ENCODE results near the gene DOCK1. TPM values are rescaled to one million over a fixed set of nuclear protein-coding genes. Genes with fewer than 3 reads are reported as not detected.
"Not testable (repeated sequence)": the region's sequence is repeated elsewhere in the genome, so short reads cannot be mapped to it uniquely, and the experiment has no call there.

Gene DOCK1
- total RNA-seq, 1 donor from 2014 or later: 25.8 TPM

DNA sequence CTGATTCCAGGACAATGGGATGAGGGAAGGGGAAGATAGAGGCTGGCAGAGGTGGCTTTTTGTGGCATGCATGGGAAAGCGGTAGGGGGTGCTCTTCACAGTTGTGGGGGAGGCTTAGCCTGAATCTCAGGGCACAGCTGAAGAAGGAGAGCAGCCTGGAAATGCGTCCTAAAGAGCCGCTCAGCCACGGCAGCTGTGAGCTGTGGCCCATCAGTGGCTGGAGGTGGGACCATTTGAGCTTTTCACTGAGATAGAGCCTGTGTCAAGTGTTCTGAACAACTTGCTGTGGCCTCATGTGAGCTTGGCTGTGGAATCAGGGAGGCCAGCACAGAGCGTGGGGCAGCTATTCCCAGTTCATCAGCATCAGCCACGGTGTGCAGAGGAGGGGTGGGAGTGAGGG lies 391.5 kb downstream of the DOCK1 start:
- no peak overlapping the region for H3K4me3 ChIP-seq
- H3K36me3 ChIP-seq: peaks cover 0 to 3% of the 10 kb centered on the region in 2 donors
- H3K27me3 ChIP-seq: no peaks in the 10 kb centered on the region
- TF ChIP-seq, protein P1, sequence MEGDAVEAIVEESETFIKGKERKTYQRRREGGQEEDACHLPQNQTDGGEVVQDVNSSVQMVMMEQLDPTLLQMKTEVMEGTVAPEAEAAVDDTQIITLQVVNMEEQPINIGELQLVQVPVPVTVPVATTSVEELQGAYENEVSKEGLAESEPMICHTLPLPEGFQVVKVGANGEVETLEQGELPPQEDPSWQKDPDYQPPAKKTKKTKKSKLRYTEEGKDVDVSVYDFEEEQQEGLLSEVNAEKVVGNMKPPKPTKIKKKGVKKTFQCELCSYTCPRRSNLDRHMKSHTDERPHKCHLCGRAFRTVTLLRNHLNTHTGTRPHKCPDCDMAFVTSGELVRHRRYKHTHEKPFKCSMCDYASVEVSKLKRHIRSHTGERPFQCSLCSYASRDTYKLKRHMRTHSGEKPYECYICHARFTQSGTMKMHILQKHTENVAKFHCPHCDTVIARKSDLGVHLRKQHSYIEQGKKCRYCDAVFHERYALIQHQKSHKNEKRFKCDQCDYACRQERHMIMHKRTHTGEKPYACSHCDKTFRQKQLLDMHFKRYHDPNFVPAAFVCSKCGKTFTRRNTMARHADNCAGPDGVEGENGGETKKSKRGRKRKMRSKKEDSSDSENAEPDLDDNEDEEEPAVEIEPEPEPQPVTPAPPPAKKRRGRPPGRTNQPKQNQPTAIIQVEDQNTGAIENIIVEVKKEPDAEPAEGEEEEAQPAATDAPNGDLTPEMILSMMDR (IDR thresholded peaks at IDR 0.05): no peak
- DNase-seq (ENCODE audit: low spot score in 2 of 2): peak in 1 of 2 donors; percentile 58
- H3K27ac ChIP-seq: no peak overlapping the region
- H3K9me3 ChIP-seq: no peaks in the 10 kb centered on the region
- no peaks in the 10 kb centered on the region for H3K4me1 ChIP-seq
- intact Hi-C loops (cut with DNase I): no loop called here

DNA sequence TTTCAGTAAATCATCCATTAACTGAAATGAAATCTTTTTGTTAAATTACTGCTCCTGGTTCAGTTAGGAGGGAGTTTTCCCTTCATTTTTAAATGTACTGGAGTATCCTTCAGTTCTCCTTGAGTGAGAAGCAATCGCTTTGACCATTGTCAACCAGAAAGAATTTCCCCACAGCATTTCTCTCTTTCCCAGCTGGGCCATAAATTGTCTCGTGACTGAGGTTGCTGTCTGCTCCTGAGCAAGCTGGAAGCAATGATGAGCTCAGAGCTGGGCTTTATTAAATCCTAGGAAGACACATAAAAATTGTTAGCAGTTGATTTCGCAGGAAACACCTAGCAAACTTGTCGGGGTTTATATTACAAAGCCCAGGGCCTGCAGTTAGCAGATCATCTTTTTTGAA lies 393.2 kb downstream of the DOCK1 start:
- DNase-seq (ENCODE audit: low spot score in 2 of 2): no peak
- H3K27ac ChIP-seq: no peak overlapping the region
- intact Hi-C loops (cut with DNase I): no loop called here
- no peaks in the 10 kb centered on the region for H3K9me3 ChIP-seq
- H3K36me3 ChIP-seq: peaks cover 0 to 3% of the 10 kb centered on the region in 2 donors
- TF ChIP-seq, protein P1 (IDR thresholded peaks at IDR 0.05): no peak
- no peaks in the 10 kb centered on the region for H3K27me3 ChIP-seq
- no peak overlapping the region for H3K4me3 ChIP-seq
- no peaks in the 10 kb centered on the region for H3K4me1 ChIP-seq

DNA sequence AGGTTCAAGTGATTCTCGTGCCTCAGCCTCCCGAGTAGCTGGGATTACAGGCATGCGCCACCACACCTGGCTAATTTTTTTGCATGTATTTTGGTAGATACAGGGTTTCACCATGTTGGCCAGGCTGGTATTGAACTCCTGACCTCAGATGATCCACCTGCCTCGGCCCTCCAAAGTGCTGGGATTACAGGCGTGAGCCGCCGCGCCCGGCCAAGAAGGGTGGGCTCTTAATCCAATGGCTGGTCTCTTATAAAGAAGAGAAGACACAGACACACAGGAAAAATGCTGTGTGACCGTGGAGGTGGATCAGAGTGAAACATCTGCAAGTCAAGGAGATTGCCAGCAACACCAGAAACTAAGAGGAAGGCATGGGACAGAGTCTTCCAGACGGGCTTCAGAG lies 394.0 kb downstream of the DOCK1 start:
- H3K9me3 ChIP-seq; H3K4me1 ChIP-seq; H3K27ac ChIP-seq; H3K4me3 ChIP-seq; H3K36me3 ChIP-seq; intact Hi-C loops (cut with DNase I); H3K27me3 ChIP-seq: not testable (repeated sequence)
- DNase-seq (ENCODE audit: low spot score in 2 of 2): peak in 1 of 2 donors; percentile 13

DNA sequence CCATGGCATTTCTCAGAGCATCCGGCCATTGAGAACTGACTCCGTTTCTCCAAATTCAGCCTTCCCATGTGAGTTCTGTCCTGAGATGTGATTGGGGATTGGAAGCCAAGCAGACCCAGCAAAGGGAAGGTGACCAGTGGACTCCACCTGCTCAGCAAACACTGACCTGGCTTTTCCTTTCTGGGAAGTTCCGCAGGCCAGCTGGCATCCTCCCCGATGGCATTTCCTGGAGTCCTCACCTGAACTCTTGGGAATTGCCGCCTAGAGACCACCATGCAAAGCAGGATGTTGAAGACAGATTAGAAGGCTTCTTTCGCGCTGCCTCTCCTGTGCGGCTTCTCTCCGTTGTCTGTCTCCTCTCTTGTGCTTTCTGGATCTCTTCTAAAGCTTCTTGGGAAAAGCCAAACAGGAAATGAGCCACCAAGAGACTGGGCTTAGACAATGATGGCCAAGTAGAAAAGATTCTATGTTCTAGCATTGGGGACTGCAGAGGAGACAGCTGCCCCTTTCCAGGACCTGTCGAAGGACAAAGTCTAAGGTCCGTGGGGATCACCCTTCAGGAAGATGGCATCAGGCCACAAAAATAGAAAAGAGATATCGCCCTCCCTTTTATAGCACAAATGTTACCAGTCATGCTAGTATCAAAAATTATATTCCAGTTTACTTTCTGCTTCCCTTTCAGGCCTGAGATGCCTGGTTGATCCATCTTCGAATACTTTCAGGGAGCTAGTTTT lies 394.9 kb downstream of the DOCK1 start:
- TF ChIP-seq, protein P1 (IDR thresholded peaks at IDR 0.05): no peak
- intact Hi-C loops (cut with DNase I): no loop called here
- peaks cover 0 to 3% of the 10 kb centered on the region in 2 donors for H3K36me3 ChIP-seq
- no peaks in the 10 kb centered on the region for H3K9me3 ChIP-seq
- H3K4me3 ChIP-seq: no peak overlapping the region
- H3K27me3 ChIP-seq: no peaks in the 10 kb centered on the region
- DNase-seq (ENCODE audit: low spot score in 2 of 2): no peak
- H3K27ac ChIP-seq: no peak overlapping the region
- no peaks in the 10 kb centered on the region for H3K4me1 ChIP-seq

DNA sequence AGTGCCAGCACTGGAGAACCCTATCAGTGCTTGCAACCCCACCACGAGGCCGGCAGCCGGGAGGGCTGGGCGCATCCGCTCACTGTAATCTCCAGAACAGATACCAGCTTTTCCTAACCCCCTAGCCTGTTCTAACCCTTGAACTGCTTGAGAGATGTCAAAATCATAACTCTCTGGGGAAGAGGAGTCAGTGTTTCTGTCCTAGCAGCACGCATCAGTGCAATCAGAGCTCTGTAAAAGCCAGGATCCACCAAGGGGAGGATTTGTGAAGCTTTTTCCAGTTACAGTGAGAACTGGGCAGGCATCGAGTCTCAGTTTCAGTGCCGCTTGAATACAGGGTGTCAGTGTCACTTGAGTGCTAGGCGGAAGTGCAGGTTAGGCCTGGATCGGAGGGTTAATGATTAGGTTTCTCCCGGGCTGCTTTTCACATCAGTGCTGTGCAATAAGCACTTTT lies 395.7 kb downstream of the DOCK1 start:
- H3K9me3 ChIP-seq: no peaks in the 10 kb centered on the region
- intact Hi-C loops (cut with DNase I): no loop called here
- H3K27me3 ChIP-seq: no peaks in the 10 kb centered on the region
- peaks cover 0 to 3% of the 10 kb centered on the region in 2 donors for H3K36me3 ChIP-seq
- TF ChIP-seq, protein P1 (IDR thresholded peaks at IDR 0.05): no peak
- no peaks in the 10 kb centered on the region for H3K4me1 ChIP-seq
- no peak overlapping the region for H3K27ac ChIP-seq
- no peak overlapping the region for H3K4me3 ChIP-seq
- no peak for DNase-seq (ENCODE audit: low spot score in 2 of 2)

DNA sequence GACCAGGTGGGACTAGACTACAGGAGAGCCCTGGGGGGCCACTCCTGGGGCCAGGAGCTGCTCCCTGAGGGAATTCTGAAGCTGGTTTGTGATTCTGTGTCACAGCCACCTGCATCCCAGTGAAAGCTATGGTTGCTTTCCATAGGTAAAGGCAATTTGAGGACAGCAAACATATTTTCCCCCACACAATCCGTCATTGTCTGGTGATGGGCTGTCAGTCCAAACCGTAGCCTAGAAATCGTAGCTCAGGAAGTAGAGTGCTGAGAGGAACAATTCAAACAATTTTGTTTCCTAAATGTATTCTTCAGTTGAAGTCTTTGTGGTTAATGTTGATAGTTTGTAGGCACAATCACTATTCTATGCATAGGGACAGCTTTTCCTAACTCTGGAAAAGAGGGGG lies 397.1 kb downstream of the DOCK1 start:
- intact Hi-C loops (cut with DNase I): no loop called here
- Histone ChIP-seq H3K4me1 (no peaks in the 10 kb centered on the region), H3K9me3 (no peaks in the 10 kb centered on the region), H3K27me3 (no peaks in the 10 kb centered on the region), H3K36me3 (peaks cover 0 to 3% of the 10 kb centered on the region in 2 donors), H3K27ac (no peak overlapping the region), H3K4me3 (no peak overlapping the region)
- TF ChIP-seq, protein P1 (IDR thresholded peaks at IDR 0.05): no peak
- no peak for DNase-seq (ENCODE audit: low spot score in 2 of 2)
